GM19240 (cell line): Measurements from ENCODE around the gene CCPG1.
"Not testable (repeated sequence)": the region's sequence is repeated elsewhere in the genome, so short reads cannot be mapped to it uniquely, and the experiment has no call there.

Experiments used
- DNase-seq: peaks from one replicate; pipeline ENCODE4 v3.0.0; 2011; ENCODE audit warnings: low spot score; ENCODE audit not compliant: insufficient read length

CCPG1 gene, protein sequence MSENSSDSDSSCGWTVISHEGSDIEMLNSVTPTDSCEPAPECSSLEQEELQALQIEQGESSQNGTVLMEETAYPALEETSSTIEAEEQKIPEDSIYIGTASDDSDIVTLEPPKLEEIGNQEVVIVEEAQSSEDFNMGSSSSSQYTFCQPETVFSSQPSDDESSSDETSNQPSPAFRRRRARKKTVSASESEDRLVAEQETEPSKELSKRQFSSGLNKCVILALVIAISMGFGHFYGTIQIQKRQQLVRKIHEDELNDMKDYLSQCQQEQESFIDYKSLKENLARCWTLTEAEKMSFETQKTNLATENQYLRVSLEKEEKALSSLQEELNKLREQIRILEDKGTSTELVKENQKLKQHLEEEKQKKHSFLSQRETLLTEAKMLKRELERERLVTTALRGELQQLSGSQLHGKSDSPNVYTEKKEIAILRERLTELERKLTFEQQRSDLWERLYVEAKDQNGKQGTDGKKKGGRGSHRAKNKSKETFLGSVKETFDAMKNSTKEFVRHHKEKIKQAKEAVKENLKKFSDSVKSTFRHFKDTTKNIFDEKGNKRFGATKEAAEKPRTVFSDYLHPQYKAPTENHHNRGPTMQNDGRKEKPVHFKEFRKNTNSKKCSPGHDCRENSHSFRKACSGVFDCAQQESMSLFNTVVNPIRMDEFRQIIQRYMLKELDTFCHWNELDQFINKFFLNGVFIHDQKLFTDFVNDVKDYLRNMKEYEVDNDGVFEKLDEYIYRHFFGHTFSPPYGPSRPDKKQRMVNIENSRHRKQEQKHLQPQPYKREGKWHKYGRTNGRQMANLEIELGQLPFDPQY

DNA sequence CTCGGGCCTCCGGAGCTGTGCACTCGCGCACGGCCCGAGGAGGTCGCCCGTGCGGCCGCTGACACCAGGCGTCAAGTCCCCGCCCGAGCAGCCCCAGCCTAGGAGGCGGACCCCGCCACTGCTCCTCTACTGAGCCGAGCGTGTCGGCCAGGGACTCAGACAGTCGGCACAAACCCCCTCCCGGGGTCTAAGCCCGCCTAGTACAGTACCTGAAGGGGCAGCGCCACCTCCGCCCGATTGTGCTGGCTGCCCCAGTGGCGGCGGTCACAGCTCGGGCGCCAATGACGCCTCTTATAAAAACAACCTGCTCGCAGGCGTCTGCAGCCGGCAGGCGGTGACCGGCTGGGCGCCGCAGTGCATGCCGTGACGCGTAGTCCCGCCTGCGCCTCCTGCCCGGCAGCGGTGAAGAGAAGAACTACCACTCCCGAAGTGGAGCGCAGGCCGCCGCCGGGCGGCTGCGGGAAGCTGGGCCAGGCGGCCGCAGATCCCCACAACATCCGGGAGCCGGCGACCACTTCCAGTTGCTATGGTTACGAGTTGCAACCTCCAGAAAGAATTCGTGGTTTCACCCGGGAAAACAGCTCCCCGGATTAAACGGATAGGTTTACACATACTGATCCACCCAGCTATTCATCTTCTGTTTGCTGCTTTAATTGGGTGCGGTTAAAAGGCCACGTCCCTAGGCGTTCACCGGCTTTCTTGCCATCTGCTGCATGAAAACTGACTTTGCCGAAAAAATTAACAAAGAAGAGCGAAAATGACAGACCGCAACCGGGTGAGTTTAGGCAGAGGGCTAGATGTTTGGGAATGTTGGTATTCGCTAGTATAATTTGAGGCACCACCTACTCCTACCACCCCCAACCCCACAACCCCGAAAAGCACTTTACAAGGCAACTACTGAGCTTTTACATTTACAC, at the start of gene CCPG1, which contains the start of gene PIERCE2:
CCPG1 (minus strand) TSS at position 348 of the 917 bp plus-strand sequence. CDS start 18,935 bp downstream, outside the sequence.
PIERCE2 (plus strand) TSS at position 484 of the 917 bp plus-strand sequence; CDS start at position 758, 274 bp downstream.
- peak; percentile 65 for DNase-seq

DNA sequence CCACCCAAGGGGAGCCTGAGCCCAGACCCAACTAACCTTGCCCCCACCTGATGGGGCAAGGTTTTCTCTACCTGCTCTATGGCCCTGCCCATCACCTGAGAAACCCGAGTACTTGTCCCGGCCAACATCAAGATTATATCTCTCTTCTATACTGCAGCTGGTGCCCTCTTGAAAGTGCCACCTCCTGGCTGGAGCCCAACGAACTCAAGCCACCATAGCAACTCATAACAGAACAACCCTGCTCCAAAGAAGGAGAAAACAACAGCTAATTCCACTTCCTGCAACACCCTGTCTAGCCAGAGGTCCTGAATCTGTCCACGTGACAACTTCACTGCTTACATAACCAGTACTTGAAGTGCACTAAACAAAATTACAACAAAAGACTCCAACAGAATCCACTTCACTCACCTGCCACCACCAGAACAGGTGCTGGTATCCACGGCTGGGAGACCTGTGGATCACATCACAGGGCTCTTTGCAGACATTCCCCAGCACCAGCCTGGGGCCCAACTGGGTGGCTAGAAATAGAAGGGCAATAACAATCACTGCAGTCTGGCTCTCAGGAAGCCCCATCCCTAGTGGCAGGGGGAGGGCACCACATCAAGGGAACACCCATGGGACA, 49.4 kb upstream of the CCPG1 start:
- DNase-seq, result no peak

DNA sequence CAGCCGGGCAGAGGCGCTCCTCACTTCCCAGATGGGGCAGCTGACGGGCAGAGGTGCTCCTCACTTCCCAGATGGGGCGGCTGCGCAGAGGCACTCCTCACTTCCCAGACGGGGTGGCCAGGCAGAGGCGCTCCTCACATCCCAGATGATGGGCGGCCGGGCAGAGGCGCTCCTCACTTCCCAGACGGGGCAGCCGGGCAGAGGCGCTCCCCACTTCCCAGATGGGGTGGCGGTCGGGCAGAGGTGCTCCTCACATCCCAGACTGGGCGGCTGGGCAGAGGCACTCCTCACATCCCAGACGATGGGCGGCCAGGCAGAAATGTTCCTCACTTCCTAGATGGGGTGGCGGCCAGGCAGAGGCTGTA, 38.9 kb upstream of the CCPG1 start:
- DNase-seq, result not testable (repeated sequence)

DNA sequence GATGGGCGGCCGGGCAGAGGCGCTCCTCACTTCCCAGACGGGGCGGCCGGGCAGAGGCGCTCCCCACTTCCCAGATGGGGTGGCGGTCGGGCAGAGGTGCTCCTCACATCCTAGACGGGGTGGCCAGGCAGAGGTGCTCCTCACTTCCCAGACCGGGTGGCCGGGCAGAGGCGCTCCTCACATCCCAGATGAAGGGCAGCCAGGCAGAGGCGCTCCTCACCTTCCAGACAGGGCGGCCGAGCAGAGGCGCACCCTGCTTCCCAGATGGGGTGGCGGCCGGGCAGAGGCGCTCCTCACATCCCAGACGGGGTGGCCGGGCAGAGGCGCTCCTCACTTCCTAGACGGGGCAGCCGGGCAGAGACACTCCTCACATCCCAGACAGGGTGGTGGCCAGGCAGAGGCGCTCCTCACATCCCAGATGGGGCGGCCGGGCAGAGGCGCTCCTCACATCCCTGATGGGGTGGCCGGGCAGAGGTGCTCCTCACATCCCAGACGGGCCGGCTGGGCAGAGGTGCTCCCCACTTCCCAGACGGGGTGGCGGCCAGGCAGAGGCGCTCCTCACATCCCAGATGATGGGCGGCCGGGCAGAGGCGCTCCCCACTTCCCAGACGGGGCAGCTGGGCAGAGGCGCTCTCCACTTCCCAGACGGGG, 38.3 kb upstream of the CCPG1 start:
- not testable (repeated sequence) for DNase-seq

DNA sequence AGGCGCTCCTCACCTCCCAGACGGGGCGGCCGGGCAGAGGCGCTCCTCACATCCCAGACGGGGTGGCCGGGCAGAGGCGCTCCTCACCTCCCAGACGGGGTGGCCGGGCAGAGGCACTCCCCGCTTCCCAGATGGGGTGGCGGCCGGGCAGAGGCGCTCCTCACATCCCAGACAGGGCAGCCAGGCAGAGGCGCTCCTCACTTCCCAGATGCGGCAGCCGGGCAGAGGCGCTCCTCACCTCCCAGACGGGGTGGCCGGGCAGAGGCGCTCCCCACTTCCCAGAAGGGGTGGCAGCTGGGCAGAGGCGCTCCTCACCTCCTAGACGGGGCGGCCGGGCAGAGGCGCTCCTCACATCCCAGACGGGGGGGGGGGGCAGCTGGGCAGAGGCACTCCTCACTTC, 37.8 kb upstream of the CCPG1 start:
- DNase-seq, result not testable (repeated sequence)

DNA sequence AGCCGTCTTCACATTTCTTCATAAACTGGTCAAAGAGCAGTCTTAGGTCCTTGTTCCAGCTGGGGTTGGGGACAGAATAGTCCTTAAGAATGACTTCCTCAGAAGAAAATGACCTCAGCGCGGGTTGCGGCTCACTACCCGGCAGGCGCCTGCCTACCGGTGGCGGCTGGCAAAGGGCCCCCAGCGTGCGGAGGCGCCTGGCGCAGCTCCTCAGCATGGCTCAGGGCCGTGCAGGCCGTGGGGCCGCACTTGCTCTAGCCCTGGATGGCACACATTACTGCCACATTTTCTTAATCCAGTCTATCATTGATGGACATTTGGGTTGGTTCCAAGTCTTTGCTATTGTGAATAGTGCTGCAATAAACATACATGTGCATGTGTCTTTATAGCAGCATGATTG, 35.0 kb upstream of the CCPG1 start:
- DNase-seq, result not testable (repeated sequence)

DNA sequence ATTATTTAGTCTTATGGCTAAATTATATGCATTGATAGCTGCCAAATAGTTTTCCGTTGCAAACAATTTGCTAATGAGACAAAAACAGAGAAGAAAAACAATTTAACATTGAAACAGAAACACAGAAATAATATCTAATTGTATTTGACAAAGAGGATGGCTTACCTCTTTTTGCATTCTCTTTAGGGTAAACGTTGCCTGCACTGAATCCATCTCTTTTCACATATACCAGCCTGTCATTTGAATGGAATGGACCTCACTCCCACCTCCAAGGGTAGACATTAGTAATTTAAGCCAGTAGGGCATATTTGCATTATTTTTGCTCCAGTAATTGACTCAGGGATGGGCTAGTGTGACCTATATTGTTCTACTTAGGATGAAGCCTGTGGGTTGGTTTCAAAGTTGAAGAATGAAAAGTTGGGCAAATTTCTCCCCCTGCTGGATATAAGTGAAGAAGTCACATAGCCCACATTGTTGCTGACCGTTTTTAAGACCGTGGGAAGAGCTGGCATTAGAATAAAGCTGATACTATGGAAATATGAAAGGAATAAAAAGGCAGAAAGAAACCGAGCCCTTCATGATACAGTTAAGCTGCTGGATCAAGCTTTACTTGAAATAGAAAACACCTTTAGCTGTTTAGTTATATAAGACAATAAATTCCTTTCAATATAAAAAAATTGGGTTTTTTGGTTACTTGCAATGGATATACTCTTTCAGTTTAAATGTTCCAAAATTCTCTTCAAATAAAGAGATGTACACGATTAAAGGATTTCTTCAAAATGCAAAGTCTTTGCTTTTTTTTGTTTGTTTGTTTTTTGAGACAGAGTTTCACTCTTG, 27.0 kb upstream of the CCPG1 start:
- peak; percentile 22 for DNase-seq

DNA sequence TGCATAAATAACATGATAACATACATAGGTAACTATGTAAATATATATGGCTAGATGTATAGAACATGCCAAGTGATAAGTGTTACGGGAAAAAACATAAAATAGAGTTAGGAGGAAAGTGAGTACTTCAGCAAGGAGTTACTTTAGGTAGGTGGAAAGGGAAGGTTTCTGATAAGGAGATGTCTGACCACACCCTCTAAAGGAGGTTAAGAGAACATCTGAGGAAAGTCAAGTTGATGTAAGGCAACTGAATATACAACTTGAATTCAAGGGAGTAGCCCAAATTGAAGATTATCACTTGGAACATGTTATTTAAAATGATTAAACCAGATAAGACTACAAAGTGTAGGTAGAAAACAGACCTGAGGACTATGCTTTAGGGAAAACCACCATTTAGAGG, 13.9 kb upstream of the CCPG1 start:
- no peak for DNase-seq

DNA sequence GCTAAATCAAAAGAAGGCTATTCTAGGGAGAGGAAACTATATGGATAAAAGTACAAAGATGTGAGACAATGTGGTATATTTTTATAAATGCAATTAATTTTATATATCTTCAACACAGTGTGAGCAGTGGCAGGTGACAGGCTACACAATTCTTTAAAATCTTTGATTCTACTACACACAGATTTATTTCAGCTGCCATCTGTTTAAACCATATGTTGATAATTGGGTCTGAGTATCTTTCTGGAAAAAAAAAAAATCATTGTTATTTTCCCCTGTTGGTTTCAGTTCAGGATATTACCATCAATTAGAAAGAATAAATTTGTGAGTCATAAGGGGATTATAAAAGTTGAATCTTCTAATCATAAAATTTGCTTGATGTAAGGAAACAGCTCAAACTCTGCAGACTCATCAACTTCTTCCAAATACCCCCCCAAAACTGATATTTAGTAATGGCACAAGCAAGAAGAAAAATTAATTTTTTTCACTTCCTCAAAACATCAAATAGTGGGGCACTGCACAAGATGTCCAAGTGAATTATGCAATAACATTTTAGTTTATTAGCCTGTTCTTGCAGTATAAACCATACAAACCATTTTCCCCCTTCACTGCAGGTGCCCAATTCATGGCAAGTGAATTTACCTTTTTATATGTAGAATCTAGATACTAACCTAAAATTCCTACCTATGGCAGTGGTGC, 12.2 kb upstream of the CCPG1 start:
- DNase-seq, result no peak

DNA sequence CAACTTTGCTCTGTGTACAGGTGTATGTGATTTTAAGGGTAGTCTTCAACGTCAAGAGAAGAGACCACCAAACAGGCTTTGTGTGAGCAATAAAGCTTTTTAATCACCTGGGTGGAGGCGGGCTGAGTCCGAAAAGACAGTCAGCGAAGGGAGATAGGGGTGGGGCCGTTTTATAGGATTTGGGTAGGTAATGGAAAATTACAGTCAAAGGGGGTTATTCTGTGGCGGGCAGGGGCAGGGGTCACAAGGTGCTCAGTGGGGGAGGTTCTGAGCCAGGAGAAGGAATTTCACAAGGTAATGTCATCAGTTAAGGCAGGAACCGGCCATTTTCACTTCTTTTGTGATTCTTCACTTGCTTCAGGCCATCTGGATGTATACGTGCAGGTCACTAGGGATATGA, 9.5 kb upstream of the CCPG1 start:
- DNase-seq, result not testable (repeated sequence)

DNA sequence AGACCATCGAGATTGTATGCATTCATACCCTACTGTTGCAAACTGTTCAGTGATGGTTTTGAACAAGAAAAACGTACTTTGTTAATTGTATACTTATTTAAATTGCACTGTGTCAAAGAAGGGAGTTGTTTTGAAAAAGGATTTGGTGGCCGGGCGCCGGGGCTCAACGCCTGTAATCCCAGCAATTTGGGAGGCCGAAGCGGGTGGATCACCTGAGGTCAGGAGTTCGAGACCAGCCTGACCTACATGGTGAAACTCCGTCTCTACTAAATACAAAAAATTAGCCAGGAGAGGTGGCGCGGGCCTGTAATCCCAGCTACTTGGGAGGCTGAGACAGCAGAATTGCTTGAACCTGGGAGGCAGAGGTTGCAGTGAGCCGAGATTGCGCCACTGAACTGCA, 817 bp upstream of the CCPG1 start:
- DNase-seq, result not testable (repeated sequence)

DNA sequence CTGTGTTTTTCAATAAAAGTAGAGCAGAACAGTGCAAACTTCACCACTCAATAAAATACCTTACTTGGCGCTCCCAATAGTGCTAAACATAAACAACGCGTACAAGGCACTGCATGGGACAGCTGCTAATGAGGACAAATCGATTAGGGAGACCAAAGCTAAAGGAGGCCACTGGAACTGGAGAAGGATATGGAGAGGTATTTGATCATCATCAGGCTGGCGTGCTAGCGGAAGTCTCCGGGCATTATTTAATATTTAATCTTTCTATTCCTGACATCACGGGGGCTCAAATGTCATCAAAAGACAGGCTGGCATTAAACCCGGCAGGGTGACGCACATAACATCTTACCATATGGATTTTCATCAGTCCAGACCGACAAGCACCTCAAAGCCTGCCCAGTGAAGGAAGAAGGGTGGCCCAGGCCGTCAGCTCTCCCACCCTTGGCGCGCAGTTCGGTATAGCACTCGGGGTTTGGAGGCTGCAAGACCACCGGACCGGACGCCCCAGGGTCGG, 604 bp downstream of the CCPG1 start:
- no peak for DNase-seq

DNA sequence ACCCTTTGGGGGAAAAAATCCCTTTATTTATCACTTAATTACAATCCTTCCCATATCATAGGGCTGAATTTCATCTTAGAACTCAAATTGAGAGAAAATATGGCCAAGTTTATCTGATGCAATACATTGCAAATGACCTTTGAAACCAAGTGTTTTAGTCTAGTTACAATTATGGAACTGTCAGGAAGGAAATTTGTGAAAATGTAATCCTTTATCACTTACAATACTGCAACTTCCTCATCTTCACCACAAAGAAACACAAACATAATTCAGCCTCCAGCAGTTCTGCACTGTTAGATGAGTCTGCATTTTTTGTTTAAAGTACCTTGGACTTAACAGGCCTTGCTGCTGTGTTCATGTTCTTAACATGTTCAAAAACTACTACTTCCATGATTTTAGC, 4.6 kb downstream of the CCPG1 start:
- no peak for DNase-seq

DNA sequence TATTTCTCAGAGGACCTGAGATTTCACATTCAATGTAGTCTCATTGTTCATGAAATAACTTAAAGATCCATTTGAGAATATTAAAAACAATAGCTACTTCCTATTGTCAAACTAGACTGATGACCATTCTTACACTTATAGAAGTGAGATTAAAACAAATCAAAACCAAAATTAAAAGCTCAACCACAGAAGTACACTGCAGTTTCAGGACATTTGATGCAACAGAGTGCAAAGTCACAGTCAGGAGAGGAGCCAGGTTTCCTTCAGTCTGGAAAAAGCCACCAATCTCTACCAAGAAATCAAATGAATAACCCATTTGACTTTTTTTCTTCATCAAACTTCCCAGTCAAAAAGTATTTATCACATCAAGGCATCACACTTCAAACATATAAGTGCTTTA, 5.5 kb downstream of the CCPG1 start:
- no peak for DNase-seq

DNA sequence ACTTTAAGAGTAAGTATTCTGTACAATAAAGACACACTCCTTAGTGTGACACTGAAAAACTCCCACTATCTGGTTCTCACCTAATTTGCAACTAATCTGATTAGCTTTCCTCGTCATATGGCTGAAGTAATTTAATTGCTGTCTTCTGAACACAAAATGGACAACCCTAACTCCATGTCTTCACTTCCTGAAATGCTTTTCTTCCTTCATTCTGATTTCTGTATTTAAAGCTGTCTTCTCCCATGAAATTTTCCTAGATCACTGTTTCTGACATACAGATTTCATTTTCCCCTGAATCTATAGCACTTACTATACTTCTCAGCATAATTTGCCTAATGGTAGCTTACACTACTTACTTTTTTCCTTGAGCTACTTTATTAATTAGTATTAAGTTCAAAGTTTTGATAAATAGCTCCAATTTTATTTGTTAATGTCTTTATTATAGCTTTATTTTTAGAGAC, 6.3 kb downstream of the CCPG1 start:
- no peak for DNase-seq

DNA sequence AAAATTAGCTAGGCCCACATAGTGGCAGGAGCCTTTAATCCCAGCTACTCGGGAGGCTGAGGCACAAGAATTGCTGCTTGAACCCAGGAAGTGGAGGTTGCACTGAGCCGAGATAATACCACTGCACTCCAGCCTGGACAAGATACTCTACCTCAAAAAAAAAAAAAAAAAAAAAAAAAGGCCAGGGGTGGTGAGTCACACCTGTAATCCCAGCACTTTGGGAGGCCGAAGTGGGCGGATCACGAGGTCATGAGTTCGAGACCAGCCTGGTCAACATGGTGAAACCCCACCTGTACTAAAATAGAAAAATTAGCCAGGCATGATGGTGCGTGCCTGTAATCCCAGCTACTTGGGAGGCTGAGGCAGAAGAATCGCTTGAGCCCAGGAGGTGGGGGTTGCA, 8.1 kb downstream of the CCPG1 start:
- not testable (repeated sequence) for DNase-seq

DNA sequence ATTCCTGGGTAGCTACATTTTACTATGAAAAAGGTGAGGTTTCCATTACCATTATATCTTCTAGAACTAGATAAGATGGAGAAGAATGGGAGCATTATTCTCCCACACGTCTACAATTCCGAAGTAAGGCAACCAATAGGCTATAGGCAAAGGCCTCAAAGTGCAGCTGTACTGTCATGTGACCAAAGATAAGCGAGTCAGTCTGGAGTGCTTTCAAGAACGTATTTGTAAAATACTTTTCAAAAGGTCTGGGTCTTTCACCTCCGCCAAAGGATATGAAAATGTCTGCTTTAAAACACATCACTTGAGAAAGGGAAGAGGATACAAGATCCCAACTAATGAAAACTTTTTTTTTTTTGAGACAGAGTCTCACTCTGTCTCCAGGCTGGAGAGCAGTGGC, 9.9 kb downstream of the CCPG1 start:
- no peak for DNase-seq

DNA sequence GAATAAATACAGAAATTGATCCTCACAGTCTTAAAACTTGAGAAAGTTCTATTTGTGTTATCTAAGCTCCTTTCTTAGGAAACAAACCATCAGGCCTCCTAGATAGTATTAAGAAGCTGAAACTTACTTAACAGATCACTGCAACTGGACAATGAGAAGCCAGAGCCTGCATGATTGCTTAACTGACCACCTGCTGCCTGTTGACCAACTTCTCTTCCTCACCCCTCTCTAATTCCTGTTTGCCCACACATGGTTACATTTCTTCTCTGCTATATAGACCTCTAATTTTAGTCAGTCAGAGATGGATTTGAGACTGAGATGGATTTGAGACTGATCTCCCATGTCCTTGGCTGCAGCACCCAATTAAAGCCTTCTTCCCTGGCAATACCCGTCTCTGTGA, 13.5 kb downstream of the CCPG1 start:
- DNase-seq, result no peak

DNA sequence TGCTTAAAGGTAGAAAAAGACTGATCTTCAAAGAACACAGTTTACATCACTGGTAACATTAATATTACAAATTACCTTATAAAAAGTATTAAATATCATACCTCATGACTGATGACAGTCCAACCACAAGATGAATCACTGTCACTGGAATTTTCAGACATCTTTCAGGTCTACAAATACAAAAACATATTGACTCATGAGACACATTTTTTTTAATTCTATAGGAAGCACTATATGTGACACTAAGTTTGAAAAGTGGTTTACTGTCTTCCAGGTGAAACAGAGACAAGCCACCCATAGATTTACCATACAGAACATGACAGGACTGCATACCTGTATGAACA, 18.9 kb downstream of the CCPG1 start:
- DNase-seq, result no peak
